ENCODE data around the gene BCL2L14.

GRCh38 chr12:12097891-12098690 lies 27.4 kb downstream of the BCL2L14 start:
- no peak for TF ChIP-seq CTCF (IDR thresholded peaks at IDR 0.05; ENCODE audit: low read length)
- TF ChIP-seq EZH2 (IDR thresholded peaks at IDR 0.05; ENCODE audit: borderline replicate concordance, low read length), result no peak

Data from OCI-LY1 (cell line).